SK-N-SH treated with all-trans-retinoic acid at 6 μM for 48 hours (cell line): ENCODE results near the gene FABP1.

Experiments
- ARNTL ChIP-seq: fragments of 450-650 bp; formaldehyde crosslinking; IDR thresholded peaks from 2 replicates; pipeline ENCODE4 v1.5.0; 2020; ENCODE audit warnings: low read depth, mild to moderate bottlenecking, moderate library complexity, borderline replicate concordance
- BACH2 ChIP-seq: fragments of 250-450 bp; sonication (Bioruptor Pico); IDR thresholded peaks from 2 replicates; pipeline ENCODE4 v1.9.0; 2021; ENCODE audit warnings: mild to moderate bottlenecking, borderline replicate concordance
- CSRNP3 ChIP-seq: fragments of 250-450 bp; sonication (Bioruptor Pico); IDR thresholded peaks from 2 replicates; pipeline ENCODE4 v1.5.1; 2021; ENCODE audit warnings: mild to moderate bottlenecking, moderate library complexity
- ESRRG ChIP-seq: fragments of 250-450 bp; sonication (Bioruptor Pico); IDR thresholded peaks from 2 replicates; pipeline ENCODE4 v1.6.1; 2021; ENCODE audit warnings: mild to moderate bottlenecking
- GLIS3 ChIP-seq: fragments of 250-450 bp; sonication (Bioruptor Pico); IDR thresholded peaks from 2 replicates; pipeline ENCODE4 v1.5.0; 2020; ENCODE audit warnings: mild to moderate bottlenecking, moderate library complexity
- OSR1 ChIP-seq: fragments of 250-450 bp; sonication (Bioruptor Pico); IDR thresholded peaks from 2 replicates; pipeline ENCODE4 v1.8.0; 2022; ENCODE audit warnings: moderate library complexity, mild to moderate bottlenecking, inconsistent platforms
- PATZ1 ChIP-seq: fragments of 250-450 bp; sonication (Bioruptor Pico); IDR thresholded peaks from 2 replicates; pipeline ENCODE4 v1.8.0; 2020; ENCODE audit warnings: mild to moderate bottlenecking, moderate library complexity, borderline replicate concordance
- PPARA ChIP-seq: fragments of 250-450 bp; sonication (Bioruptor Pico); IDR thresholded peaks from 2 replicates; pipeline ENCODE4 v1.5.0; 2020; ENCODE audit warnings: mild to moderate bottlenecking, borderline replicate concordance
- TCF4 ChIP-seq: fragments of 250-450 bp; sonication (Bioruptor Pico); IDR thresholded peaks from 2 replicates; pipeline ENCODE4 v1.8.0; 2021; ENCODE audit warnings: mild to moderate bottlenecking, moderate library complexity, borderline replicate concordance
- TOX ChIP-seq: fragments of 250-450 bp; sonication (Bioruptor Pico); IDR thresholded peaks from 2 replicates; pipeline ENCODE4 v1.8.0; 2021; ENCODE audit warnings: mild to moderate bottlenecking, moderate library complexity, borderline replicate concordance
- ZC3H10 ChIP-seq: fragments of 250-450 bp; sonication (Bioruptor Pico); IDR thresholded peaks from 2 replicates; pipeline ENCODE4 v1.5.1; 2021; ENCODE audit warnings: mild to moderate bottlenecking, moderate library complexity
- ZFP3 ChIP-seq: fragments of 250-450 bp; sonication (Bioruptor Pico); IDR thresholded peaks from 2 replicates; pipeline ENCODE4 v1.5.0; 2020; ENCODE audit warnings: mild to moderate bottlenecking, moderate library complexity
- ZNF70 ChIP-seq: fragments of 450-650 bp; formaldehyde crosslinking; IDR thresholded peaks from 2 replicates; pipeline ENCODE4 v1.5.0; 2020; ENCODE audit warnings: mild to moderate bottlenecking, moderate library complexity

GRCh38 chr2:88087763-88088162 lies 40.1 kb downstream of the FABP1 start:
- TF ChIP-seq CSRNP3 (CRISPR knock-in tag) (no peak), ZNF70 (no peak), TOX (CRISPR knock-in tag) (no peak), ZFP3 (CRISPR knock-in tag) (no peak), OSR1 (no peak), ARNTL (CRISPR knock-in tag) (no peak), TCF4 (CRISPR knock-in tag) (no peak), ESRRG (no peak), PATZ1 (CRISPR knock-in tag) (no peak), BACH2 (CRISPR knock-in tag) (no peak), GLIS3 (CRISPR knock-in tag) (no peak), PPARA (CRISPR knock-in tag) (no peak), ZC3H10 (no peak)
